Measurements from ENCODE around the gene PIP5KL1.

DNA sequence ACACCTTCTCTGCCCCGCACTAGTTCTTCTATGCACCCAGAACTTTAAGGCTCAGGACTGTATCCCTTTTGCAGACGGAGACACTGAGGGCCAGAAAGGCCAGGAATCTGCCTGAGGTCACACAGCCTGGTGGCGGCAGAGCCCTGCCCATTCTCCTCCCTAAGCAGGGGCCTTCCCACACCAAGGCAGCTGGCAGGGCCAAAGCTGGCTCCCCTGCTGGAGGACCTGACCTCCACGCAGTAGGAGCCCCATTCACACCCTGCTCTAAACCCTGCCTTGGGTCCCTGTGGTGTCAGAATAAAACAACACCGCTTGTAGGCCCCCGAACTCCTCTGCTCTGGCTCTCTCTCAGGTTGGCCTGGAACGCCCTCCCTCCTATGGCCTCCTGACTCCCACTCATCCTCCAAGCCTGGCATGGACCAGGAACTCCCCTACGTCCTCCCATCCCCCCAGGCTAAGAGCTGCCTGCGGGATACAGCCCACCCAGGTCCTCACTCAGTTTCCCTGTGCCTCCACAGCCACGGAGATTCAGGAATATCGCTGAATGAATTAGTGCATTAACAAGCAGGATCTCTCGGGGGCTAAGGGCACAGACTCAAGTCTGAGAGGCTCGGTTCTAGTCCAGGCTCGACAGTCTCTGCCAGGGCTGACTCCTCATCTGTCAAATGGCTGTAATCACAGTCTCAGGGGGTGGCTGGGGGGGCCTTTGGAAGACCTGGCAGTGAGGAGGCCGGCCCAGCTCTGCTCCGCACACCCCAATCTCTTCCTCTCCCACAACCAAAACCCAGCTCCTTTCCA lies 34.0 kb downstream of the PIP5KL1 start:
- TF ChIP-seq, protein P1, sequence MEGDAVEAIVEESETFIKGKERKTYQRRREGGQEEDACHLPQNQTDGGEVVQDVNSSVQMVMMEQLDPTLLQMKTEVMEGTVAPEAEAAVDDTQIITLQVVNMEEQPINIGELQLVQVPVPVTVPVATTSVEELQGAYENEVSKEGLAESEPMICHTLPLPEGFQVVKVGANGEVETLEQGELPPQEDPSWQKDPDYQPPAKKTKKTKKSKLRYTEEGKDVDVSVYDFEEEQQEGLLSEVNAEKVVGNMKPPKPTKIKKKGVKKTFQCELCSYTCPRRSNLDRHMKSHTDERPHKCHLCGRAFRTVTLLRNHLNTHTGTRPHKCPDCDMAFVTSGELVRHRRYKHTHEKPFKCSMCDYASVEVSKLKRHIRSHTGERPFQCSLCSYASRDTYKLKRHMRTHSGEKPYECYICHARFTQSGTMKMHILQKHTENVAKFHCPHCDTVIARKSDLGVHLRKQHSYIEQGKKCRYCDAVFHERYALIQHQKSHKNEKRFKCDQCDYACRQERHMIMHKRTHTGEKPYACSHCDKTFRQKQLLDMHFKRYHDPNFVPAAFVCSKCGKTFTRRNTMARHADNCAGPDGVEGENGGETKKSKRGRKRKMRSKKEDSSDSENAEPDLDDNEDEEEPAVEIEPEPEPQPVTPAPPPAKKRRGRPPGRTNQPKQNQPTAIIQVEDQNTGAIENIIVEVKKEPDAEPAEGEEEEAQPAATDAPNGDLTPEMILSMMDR (conservative IDR thresholded peaks at IDR 0.05; ENCODE audit: low read depth, low read length): no peak
- TF ChIP-seq EZH2phosphoT487 (IDR thresholded peaks at IDR 0.05; ENCODE audit: borderline replicate concordance, low read length) (no peak), EZH2 (IDR thresholded peaks at IDR 0.05; ENCODE audit: low read length, unreplicated experiment) (no peak)
